KOPT-K1 (cell line): Measurements from ENCODE around the gene DHX58.

Experiments
- H3K27ac ChIP-seq: fragments of 200-600 bp; sonication (generic); 2 replicates; pipeline ENCODE4 v1.5.1; 2016; ENCODE audit warnings: antibody characterized with exemption, mild to moderate bottlenecking, low read depth, low read length; ENCODE audit not compliant: poor library complexity, severe bottlenecking
- H3K36me3 ChIP-seq: fragments of 200-600 bp; sonication (generic); 2 replicates; pipeline ENCODE4 v1.5.1; 2017; ENCODE audit warnings: antibody characterized with exemption, mild to moderate bottlenecking, low read length, moderate library complexity; ENCODE audit not compliant: insufficient read depth
- H3K9me3 ChIP-seq: fragments of 200-600 bp; sonication (generic); 2 replicates; pipeline ENCODE4 v1.5.1; 2017; ENCODE audit warnings: antibody characterized with exemption, low read length, mild to moderate bottlenecking; ENCODE audit not compliant: insufficient read depth, poor library complexity, severe bottlenecking

The DHX58 gene

DNA sequence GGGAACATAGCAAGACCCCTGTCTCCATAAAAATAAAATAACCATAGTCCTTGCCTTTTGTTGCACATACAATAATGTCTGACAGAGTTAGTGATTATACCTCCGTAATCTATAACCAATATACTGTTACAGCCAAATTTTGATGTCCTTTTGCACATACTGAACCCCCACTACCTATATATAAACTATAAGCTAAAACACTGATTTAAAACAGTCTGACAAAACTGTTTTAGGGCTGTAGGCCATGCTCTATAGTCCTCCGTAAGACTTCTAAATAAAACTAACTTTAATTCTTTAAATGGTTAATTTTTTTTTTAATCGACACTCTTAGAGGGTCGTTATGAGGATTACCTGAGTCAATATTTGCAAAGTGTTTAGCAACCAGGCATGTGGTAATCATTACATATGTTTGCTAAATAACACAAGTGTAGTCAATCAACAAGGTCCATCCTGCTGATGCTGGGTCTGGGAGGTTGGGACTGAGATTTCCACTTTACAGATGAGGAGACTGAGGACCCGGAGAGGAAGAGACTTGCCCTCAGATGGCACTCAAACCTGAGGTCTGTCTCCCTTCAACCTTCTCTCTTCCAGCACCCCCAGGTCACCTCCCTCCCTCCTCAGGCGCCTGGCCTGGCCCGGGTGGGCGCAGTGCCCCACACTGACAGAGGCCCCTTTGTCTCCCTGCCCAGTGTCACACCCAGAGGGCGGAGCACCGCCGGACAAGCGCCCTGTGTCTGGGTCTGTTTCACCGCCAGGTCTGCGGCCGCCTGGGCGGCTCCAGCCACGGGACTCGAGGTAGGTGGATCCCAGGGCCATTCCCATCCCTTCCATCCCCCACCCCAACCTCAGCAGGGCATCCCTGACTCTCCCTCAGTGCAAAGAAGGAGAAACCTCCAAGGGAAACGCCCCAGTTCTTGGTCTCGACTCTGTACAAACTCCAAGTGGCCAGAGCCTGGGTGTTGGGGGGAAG is 24.5 kb downstream of the DHX58 start:
- H3K9me3 ChIP-seq, result no peaks in the 10 kb centered on the region
- no peak overlapping the region for H3K27ac ChIP-seq
- H3K36me3 ChIP-seq, result no peaks in the 10 kb centered on the region

DNA sequence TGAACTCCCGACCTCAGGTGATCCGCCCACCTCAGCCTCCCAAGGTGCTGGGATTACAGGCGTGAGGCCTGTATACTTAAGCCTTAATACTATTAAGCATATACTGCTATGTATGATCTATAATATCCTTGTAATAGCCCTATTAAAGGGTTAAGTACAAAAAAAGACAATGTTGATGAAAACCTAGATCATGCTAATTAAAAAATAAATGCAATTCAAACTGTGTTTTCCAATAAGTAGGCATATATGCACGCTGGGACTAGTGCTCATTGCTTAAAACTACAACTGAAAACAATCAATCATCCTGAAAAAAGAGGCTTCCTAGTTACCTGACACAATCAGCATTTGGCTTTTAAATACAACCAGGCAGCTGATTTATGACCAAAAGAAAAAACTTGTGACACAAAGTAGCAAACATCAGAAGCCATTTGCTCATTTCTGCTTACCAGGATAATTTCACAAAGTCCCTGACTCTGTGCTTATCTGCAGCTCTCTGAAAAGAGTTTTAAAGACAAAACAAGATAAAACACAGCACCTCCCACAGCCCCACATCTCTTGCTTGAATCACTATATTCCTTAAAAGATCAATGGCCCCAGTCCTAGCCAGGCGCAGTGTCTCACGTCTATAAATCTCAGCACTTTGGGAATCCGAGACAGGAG is 25.3 kb downstream of the DHX58 start:
- Histone ChIP-seq H3K27ac (no peak overlapping the region), H3K36me3 (no peaks in the 10 kb centered on the region), H3K9me3 (no peaks in the 10 kb centered on the region)

DNA sequence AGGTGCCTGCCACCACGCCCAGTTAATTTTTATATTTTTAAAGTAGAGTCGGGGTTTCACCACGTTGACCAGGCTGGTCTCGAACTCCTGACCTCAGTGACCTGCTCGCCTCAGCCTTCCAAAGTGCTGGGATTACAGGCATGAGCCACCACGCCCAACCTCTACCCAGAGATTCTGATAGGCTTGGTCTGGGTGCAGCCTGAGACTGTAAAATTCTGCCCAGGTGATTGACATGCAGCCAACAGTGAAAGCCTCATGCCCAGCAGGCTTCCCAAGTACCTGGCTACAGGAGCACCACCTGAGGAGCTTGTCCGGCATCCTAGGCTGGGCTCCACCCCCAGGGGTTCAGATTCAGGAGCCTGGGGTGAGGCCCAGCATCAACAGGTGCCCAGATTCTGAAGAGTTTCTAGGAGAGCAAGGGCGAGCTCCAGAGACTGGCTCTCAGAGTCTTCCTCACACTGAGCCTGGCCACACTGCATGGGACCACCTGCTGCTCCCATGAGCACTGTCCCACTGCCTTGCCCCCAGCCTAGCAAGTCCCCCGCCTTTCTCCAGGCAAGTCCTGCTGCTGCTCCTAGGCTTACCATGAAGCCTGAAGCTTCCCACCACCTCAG is 30.9 kb downstream of the DHX58 start:
- H3K9me3 ChIP-seq, result no peaks in the 10 kb centered on the region
- no peak overlapping the region for H3K27ac ChIP-seq
- 0 out of 2 replicates have a peak, but pooled peaks cover 3% of the 10 kb centered on the region for H3K36me3 ChIP-seq

DNA sequence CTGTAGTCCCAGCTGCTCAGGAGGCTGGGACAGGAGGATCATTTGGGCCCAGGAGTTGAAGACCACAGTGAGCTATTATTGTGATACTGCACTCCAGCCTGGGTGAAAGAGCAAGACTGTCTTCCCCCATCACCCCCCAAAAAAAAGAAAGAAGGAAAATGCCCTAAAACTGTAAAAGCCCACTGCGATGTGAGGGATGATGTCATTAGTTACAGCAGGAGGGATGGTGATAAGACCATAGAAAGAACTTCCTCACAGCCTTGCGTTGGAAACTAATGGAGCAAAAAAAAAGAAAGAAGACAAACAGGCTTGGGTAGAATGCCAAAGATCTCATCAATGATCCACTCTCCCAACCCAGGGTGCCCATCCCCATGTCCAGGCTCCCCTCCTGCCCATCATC is 33.0 kb downstream of the DHX58 start:
- H3K9me3 ChIP-seq, result no peaks in the 10 kb centered on the region
- H3K36me3 ChIP-seq, result 0 out of 2 replicates have a peak, but pooled peaks cover 3% of the 10 kb centered on the region
- no peak overlapping the region for H3K27ac ChIP-seq

DNA sequence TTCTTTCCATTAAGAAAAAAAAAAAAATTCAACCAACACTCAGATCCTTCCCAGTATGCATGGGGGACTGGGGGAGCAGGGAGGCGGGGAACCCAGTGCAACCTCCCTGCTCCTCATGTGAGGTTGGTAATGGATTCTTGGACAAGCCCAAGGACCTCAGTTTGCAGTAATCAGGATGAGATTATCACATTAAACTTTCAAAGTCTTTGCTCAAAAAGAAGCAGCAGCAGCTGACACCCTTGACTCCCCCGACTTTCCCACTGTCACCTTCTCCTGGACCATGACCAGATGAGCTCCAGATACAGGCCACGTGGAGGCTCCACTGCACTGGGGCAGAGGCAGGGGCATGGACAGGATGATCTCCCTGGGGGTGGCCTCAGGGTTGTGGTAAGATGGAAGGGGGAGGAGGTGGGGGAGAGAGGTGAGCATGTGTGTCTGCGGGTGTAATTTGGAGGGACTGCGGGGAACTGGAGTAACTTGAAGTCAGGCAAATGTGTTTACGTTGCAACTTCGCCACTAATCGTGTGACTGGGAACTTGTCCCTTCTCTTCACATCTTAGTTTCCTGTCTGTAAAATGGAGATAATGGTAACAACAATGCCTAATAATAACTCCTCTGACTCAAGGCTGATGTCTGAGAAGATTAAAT is 34.0 kb downstream of the DHX58 start:
- 0 out of 2 replicates have a peak, but pooled peaks cover 3% of the 10 kb centered on the region for H3K36me3 ChIP-seq
- no peaks in the 10 kb centered on the region for H3K9me3 ChIP-seq
- H3K27ac ChIP-seq, result peak overlapping the region; percentile 22

DNA sequence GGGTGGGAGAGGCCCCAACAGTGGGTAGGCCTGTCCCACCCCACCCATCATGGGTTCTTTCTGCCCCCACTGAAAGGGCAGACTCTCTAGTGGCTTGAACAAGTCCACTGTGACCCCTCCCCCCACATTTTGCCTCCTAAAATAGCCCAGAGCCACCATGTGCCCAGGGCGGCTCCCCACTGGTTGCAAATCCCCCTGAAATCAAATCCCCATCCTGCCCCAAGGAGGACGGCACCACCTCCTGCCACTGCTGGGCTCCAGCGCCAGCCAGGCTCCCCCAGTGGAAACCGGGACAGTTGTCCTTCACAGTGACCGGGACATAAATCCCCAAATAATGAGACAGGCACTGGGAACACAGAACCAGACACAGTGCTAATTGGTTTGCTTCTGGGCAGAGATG is 34.8 kb downstream of the DHX58 start:
- no peaks in the 10 kb centered on the region for H3K9me3 ChIP-seq
- H3K27ac ChIP-seq, result no peak overlapping the region

DNA sequence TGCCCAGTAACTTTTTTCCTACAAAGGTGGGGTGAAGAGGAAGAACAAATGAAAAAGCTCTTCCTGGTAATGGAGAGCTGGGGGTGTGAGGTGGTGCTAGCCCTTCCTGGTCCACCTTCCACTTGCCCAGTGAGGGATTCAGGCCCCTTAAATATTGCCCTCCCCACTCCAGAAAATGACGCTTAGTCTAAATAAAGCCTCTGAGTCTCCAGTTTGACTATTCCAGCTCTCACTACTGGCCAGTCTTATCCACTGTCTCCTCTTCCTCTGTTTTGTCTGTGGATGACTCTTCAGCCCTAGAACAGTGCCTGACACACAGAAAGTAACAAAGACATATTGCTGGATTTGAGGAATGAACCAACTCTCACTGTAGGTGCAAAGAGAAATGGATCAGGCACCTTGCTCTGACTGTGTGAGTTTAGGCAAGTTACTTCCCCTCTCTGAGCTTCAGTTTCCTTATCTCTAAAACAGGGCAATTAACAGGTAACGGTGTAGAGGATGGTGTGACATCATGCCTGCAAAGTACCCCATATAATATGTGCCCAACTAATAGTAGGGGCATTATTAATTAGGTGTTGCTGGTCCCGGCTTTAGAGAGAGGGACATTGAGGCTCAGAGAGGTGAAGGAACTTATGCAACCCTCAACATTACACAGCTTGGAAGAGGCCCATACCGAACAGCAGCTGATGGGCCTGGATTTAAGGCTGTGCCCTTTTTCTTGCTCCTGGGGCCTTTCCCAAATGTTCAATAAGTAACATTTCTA is 35.5 kb downstream of the DHX58 start:
- H3K9me3 ChIP-seq, result no peaks in the 10 kb centered on the region
- no peak overlapping the region for H3K27ac ChIP-seq
- H3K36me3 ChIP-seq, result 0 out of 2 replicates have a peak, but pooled peaks cover 3% of the 10 kb centered on the region

More for the DNA sequence above, 34.8 kb downstream of the DHX58 start:
- H3K36me3 ChIP-seq, result 0 out of 2 replicates have a peak, but pooled peaks cover 3% of the 10 kb centered on the region

DNA sequence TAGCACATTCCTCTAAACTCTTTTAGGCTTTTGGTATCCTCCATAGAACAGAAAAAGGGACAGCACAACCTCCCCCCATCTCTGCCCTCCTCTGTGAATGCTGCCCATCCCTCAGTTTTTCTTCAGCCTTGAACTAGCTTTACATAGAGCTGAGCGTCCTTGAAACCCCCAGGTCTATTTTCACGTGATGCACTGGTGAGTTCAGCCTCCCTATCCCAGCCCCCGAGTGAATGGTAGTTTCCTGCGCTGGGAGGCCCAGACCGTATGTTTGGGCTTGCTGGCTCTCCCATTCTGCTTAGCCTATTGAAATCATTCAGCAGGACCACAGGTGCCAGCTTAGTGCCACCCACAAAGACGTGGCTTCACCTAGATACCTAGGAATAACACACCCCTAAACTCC is 36.7 kb downstream of the DHX58 start:
- Histone ChIP-seq H3K9me3 (no peaks in the 10 kb centered on the region), H3K27ac (no peak overlapping the region), H3K36me3 (0 out of 2 replicates have a peak, but pooled peaks cover 3% of the 10 kb centered on the region)

DNA sequence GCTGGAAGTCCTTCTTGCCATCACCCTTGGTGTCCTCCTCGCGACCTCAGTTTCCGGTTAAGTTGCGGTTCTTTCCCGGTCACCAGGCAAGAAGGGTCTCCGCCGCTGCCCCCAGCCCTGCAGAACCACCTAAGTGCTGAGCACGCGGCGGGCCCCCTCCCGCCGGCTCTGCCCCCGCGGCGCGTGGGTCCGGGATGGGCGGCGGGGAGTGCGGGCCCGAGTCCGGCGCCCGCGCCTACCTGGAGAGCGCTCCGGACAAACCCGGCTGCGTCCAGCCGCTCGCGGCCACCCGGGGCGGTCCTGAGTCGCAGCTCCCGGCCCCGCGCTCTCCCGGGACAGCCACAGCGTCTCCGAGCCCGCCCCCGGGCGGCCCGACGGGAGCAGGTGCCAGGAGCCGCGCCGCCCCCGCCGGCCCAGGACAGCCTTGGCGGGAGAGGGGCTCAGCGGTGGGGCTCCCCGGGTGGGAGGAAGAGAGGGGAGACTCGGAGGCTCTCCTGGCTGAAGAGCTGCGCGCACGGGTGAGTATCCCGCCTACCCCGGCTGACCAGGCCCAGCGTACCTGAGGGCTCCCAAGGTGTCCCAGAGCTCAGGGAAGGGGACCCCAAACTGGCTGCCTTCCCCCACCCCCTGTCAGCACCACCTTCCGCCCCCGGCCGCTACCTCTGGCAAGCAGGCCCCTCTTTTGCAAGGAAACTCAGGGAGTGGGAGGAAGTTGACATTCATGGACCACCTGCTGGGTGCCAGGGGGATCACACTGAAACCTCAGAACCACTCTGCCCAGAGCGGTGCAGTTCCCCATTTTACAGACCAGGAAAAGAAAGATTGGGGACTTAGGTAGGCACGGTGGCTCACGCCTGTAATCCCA is 40.0 kb downstream of the DHX58 start:
- Histone ChIP-seq H3K9me3 (no peaks in the 10 kb centered on the region), H3K27ac (peak overlapping the region; percentile 76), H3K36me3 (no peaks in the 10 kb centered on the region)

DNA sequence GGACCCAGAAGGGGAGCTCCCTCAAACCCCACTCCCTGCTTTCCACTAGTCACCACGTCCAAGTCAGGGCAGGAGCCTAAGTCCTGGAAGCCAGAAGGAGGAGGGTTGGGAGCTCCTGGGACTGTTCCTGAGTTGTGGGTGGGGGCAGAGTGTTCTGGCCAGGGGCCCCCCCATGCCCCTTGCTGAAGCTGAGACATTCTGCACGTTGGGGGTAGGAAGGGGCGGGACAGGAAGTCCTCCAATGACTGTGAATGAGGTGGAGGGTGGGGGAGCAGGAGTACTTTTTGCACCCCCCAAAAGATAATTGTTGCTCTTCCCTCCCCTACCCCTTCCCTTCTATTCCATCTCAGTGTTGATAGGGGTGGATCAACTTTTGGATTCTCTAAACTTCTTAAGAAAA is 40.7 kb downstream of the DHX58 start:
- Histone ChIP-seq H3K36me3 (no peaks in the 10 kb centered on the region), H3K9me3 (no peaks in the 10 kb centered on the region), H3K27ac (peak overlapping the region; percentile 76)

DNA sequence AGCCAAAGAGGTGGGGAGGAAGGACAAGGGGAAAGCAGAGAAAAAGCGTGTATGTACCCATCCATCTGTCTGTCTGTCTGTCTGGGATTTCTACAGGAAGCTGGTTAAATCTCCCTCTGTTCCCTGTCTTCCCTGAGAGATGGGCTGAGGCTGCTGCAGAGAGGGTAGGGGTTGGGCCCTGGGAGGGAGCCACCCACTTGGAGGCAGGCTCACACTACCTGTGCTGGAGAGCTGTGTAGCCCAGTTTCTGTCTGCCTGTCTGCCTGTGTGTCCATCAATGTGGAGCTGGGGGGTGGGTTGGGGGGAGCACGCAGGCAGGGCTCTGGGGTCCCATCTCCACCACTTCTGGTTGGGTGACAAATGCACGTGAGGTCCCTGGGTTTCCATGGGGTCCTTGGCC is 43.5 kb downstream of the DHX58 start:
- no peak overlapping the region for H3K27ac ChIP-seq
- no peaks in the 10 kb centered on the region for H3K9me3 ChIP-seq
- H3K36me3 ChIP-seq, result no peaks in the 10 kb centered on the region

DNA sequence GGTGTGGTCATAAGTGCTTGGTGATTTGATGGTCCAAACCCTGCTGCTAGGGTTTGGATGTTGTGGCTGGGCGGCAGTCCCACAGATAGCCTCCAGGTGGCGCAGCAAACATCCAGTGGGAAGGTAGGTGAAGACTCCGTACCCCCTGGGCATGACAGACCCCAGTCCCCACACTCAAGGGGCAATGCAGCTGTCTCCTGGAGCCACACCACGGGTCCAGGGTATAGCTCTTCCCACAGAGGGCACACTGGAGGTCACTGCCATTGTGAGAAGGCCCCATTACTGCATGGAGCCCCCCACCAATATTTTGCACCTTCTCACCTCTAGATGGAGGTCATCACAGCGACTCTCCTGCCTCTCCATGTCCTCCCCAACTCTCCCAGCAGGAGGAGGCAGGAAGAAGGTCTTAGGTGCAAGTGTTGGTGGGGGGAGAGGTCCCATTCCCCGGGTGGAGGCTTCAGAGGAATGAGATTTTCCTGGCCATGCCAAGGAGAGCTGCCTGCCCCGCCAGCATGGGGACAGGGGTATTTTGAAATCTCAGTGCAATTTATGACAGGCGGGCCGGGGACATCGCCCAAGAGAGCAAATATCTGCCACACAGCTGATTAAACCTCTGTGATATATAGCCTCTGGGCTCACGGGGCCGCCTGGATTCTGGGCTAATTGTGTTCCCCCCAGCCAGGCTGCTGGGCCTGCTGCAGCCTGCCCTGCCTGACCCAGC is 45.0 kb downstream of the DHX58 start:
- no peak overlapping the region for H3K27ac ChIP-seq
- H3K36me3 ChIP-seq, result no peaks in the 10 kb centered on the region
- no peaks in the 10 kb centered on the region for H3K9me3 ChIP-seq

DNA sequence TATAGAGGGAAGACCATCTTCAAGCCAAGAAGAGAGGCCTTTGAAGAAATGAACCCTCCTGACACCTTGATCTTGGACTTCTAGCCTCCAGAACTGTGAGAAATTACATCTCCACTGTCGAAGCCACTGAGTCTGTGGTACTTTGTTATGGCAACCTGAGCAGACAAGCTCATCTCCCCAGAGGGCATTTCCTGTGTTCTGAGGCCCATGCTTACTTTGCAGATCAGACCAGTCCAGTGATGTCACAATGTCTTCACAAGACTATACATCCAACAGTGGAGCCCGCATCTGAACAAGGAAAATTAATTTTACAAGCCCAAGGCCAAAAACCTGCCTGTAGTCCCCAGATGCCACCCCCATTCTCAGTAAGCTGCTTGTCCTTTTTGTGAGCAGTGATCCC is 47.3 kb downstream of the DHX58 start:
- peak overlapping the region; percentile 88 for H3K27ac ChIP-seq
- H3K36me3 ChIP-seq, result no peaks in the 10 kb centered on the region
- no peaks in the 10 kb centered on the region for H3K9me3 ChIP-seq
